RWPE1 (cell line): ENCODE results near the gene OSBPL7.

Experiments used
- CTCF ChIA-PET: fragments of 350-600 bp; sonication (Branson Sonifier 250); formaldehyde crosslinking; extraction: SDS; loops from one replicate; lab custom pipeline; 2021; lab: Yijun Ruan, JAX
- POLR2A ChIA-PET: fragments of 400-600 bp; formaldehyde crosslinking; extraction: SDS; loops from one replicate; lab custom pipeline; 2020; ENCODE audit warnings: antibody characterized with exemption; ENCODE audit not compliant: low non-redundant PET; lab: Yijun Ruan, JAX
- DNase-seq: peaks from one replicate; pipeline ENCODE4 v3.0.0; 2012; ENCODE audit warnings: low spot score
- H3K27ac ChIP-seq: fragments of 450-650 bp; 2 replicates; pipeline ENCODE4 v1.5.1; 2017
- TF ChIP-seq, protein P1 (sequence below): fragments of 450-650 bp; conservative IDR thresholded peaks from 2 replicates; pipeline ENCODE4 v1.5.1; 2017; ENCODE audit warnings: low read depth, mild to moderate bottlenecking

Gene OSBPL7, protein sequence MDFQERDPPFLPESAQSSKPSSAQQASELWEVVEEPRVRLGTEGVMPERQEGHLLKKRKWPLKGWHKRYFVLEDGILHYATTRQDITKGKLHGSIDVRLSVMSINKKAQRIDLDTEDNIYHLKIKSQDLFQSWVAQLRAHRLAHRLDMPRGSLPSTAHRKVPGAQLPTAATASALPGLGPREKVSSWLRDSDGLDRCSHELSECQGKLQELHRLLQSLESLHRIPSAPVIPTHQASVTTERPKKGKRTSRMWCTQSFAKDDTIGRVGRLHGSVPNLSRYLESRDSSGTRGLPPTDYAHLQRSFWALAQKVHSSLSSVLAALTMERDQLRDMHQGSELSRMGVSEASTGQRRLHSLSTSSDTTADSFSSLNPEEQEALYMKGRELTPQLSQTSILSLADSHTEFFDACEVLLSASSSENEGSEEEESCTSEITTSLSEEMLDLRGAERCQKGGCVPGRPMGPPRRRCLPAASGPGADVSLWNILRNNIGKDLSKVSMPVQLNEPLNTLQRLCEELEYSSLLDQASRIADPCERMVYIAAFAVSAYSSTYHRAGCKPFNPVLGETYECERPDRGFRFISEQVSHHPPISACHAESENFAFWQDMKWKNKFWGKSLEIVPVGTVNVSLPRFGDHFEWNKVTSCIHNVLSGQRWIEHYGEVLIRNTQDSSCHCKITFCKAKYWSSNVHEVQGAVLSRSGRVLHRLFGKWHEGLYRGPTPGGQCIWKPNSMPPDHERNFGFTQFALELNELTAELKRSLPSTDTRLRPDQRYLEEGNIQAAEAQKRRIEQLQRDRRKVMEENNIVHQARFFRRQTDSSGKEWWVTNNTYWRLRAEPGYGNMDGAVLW

DNA sequence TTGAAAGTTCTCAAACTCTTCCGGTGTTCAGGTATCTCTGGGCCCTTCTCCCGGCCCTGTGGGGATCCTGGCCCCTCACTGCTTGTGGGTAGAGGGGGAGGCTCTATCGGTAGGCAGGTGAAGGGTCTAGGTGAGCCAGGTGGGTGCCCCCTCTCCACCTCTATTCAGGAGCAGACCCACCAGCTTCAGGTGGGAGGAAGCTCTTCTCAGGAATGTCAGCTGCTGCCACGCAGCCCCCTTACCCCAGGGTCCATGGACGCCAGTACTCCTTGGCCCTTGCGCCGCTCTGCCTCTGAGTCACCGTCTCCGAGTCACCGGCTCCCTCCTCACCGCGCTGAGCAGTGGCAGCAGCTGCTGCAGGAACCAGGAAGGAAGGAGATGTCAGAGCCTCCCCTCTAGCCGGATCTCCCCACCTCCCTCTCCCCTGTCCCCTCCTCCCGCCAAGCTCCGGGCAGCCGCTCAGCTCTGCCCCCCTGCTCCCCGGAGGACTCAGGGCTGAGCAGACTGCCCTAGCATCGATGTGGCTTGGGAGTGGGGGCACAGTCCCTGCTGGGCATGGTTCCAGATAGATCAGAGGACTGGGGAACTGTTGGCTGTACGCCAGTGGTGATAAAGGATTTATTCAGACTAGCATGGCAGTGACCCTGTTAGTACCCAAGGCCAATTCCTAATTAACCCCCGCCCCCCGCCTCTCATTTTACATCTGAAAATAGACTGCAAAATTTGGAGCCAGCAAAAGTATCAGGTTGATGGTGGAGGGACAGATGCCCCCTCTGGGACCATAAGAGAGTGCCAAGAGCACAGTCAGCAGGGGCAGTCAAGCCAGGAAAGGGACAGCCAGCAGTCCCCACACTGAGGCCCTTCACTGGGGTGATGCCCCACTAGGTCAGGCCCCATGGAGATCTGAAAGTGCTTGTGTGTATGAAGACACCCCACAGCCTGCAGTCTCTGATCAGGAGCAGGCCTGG is at the start of gene OSBPL7:
Gene OSBPL7, minus strand, starts transcription at position 371 of the 968 bp plus-strand sequence. CDS start 1,516 bp downstream, outside the sequence.
- H3K27ac ChIP-seq, result peak within 1 kb of the TSS; percentile 78
- CTCF ChIA-PET, result interaction anchor here (0.8 to 1.3 kb wide), 2 partner anchors 9 to 19 kb away, joined by 4 to 5 read pairs; partner anchors contain the start of gene SCRN2
- TF ChIP-seq, protein P1, sequence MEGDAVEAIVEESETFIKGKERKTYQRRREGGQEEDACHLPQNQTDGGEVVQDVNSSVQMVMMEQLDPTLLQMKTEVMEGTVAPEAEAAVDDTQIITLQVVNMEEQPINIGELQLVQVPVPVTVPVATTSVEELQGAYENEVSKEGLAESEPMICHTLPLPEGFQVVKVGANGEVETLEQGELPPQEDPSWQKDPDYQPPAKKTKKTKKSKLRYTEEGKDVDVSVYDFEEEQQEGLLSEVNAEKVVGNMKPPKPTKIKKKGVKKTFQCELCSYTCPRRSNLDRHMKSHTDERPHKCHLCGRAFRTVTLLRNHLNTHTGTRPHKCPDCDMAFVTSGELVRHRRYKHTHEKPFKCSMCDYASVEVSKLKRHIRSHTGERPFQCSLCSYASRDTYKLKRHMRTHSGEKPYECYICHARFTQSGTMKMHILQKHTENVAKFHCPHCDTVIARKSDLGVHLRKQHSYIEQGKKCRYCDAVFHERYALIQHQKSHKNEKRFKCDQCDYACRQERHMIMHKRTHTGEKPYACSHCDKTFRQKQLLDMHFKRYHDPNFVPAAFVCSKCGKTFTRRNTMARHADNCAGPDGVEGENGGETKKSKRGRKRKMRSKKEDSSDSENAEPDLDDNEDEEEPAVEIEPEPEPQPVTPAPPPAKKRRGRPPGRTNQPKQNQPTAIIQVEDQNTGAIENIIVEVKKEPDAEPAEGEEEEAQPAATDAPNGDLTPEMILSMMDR, result peak; percentile 76
- POLR2A ChIA-PET, result no interaction called here
- peak; percentile 74 for DNase-seq

DNA sequence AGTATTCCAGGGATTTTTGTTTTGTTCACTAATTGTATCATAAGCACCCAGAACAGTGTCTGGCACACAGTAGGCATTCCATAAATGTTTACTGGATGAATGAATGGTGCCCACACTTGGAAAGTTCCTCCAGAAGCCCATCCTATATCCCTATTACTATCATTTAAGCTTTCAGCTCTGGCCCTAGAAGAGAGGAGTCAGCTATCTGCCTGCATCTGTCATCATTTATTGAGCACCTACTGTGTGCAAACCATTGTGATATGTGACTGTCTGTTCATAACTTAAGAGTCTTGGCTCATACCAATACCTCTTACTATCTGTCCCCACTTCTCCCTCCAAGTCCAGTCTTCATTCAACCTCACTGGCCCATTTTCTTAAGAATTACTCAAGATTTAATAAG is 49.5 kb upstream of the OSBPL7 start:
- DNase-seq, result no peak
- no peak overlapping the region for H3K27ac ChIP-seq
- TF ChIP-seq, protein P1, result no peak
- POLR2A ChIA-PET, result no interaction called here
- CTCF ChIA-PET, result interaction anchor here (1.0 to 1.5 kb wide), 2 partner anchors 27 to 28 kb away, joined by 4 read pairs; no protein-coding TSS in a partner anchor

DNA sequence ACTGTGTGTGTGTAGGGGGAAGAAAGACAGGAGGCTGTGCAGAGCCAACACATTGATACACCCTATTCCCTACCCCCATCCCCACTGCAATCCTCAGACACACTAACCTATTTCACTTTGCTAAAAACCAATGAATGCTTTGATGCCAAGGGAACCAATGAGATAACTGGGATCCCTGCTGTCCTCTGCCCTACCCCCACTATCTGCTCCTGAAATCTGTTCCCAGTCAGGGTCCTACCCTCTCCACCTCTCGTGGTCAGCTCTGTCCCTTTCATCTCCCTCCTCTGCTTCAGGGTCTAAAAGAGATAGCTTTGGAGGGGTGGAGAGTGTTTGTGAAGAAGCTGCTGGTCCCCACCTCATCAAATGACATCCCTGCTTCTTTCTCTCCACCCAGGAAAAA is 48.5 kb upstream of the OSBPL7 start:
- ChIA-PET POLR2A (no interaction called here), CTCF (interaction anchor here (0.5 to 0.9 kb wide), 2 partner anchors 19 to 462 kb away, joined by 3 read pairs; partner anchors contain the start of gene SP6)
- DNase-seq, result no peak
- TF ChIP-seq, protein P1, result no peak
- no peak overlapping the region for H3K27ac ChIP-seq

DNA sequence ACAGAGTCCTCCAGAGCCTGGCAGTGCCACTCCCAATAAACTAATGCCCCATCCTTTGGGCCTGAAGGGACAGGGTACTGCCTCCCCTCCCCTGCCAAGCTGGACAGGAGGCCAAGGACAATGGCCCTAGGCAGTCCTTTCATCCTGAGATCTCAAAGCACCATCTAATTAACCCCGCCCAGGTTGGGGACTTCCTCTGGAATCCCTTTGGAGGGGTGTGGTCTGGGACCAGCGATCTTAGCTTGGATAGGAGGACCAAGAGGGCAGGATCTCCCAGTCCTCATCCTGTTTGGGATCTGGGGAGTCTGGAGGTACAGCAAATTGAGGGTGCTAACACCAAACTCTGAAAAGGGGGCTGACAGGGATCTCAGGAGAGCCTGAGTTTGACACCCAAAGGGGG is 47.5 kb upstream of the OSBPL7 start:
- H3K27ac ChIP-seq, result no peak overlapping the region
- POLR2A ChIA-PET, result no interaction called here
- CTCF ChIA-PET, result interaction anchor here (0.6 to 1.9 kb wide), 2 partner anchors 26 to 944 kb away, joined by 3 to 8 read pairs; no protein-coding TSS in a partner anchor
- no peak for DNase-seq
- TF ChIP-seq, protein P1, result no peak

DNA sequence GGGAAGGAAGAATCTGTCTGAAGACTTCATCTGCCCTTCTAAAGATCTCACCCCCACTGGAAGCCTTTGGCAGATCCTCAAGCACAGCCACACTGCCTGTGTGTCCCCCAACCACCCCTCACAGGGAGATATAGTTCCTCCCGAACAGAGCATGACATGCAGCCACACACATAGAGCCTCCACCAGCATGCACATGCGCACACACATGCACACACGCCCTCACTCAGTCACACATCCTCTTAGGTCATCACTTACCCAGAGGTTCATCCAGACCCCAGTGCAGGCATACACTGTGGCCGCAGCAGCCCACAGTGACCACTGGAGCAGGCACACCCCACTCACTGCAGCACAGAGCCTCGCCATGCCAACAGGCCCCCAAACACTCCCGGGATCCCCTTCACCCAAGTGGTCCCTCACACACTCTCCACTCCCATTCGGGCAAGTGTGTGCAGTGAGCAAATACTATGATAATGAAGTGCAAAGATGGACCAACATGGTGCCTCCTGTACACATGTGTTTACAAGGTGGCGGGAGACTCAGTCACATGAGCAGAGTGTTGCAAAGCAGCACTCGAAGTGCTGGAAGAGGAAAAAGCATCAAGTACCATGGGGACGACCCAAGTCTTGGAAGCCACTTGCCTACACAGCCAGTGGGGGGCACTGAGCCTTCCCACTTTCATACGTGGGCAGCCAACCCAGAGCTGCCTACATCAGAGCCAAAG is 46.4 kb upstream of the OSBPL7 start:
- DNase-seq, result no peak
- ChIA-PET CTCF (interaction anchor here (0.6 to 1.9 kb wide), 3 partner anchors 25 to 1628 kb away, joined by 3 to 8 read pairs (median 3); no protein-coding TSS in a partner anchor), POLR2A (interaction anchor here (1.0 kb wide), 1 partner anchor 12 kb away, joined by 4 read pairs; no protein-coding TSS in a partner anchor)
- H3K27ac ChIP-seq, result no peak overlapping the region
- TF ChIP-seq, protein P1, result no peak
